Cerebellar cortex (tissue), 1 donor: ENCODE measurements around the gene FZD7.
A peak's percentile ranks its signal among the peaks of the same experiment; 100 is the strongest.

Source experiments
- DNase-seq: peaks from one replicate; pipeline ENCODE4 v3.0.0-alpha.2; 2015; ENCODE audit warnings: low spot score

FZD7 gene

GRCh38 chr2:202037086-202037485 lies 3.4 kb downstream of the FZD7 start:
- no peak for DNase-seq

GRCh38 chr2:202038471-202039277 lies 5.0 kb downstream of the FZD7 start:
- peak; percentile 56 for DNase-seq

- DNase-seq: peak; percentile 42
These were observed 5.8 kb downstream of the FZD7 start for GRCh38 chr2:202039278-202040078.

- DNase-seq: no peak
These were observed 6.6 kb downstream of the FZD7 start for GRCh38 chr2:202040079-202040844.

GRCh38 chr2:202042444-202042843 lies 8.8 kb downstream of the FZD7 start:
- no peak for DNase-seq

GRCh38 chr2:202043475-202043874 lies 9.8 kb downstream of the FZD7 start:
- DNase-seq: no peak

GRCh38 chr2:202044777-202045176 lies 11.1 kb downstream of the FZD7 start:
- no peak for DNase-seq

- no peak for DNase-seq
These were observed 12.9 kb downstream of the FZD7 start for GRCh38 chr2:202046572-202046971.

GRCh38 chr2:202049092-202049728 lies 15.6 kb downstream of the FZD7 start:
- no peak for DNase-seq

GRCh38 chr2:202049840-202050239 lies 16.2 kb downstream of the FZD7 start:
- no peak for DNase-seq

GRCh38 chr2:202050652-202051051 lies 17.0 kb downstream of the FZD7 start:
- no peak for DNase-seq

GRCh38 chr2:202051499-202052161 lies 18.0 kb downstream of the FZD7 start:
- DNase-seq: no peak

- no peak for DNase-seq
These were observed 18.6 kb downstream of the FZD7 start for GRCh38 chr2:202052235-202052634.

- no peak for DNase-seq
These were observed 21.0 kb downstream of the FZD7 start for GRCh38 chr2:202054679-202055078.

GRCh38 chr2:202056611-202057010 lies 23.0 kb downstream of the FZD7 start:
- DNase-seq: no peak

- DNase-seq: no peak
These were observed 26.6 kb downstream of the FZD7 start for GRCh38 chr2:202060218-202060617.

- DNase-seq: no peak
These were observed 28.0 kb downstream of the FZD7 start for GRCh38 chr2:202061695-202062094.

GRCh38 chr2:202064171-202064880 lies 30.7 kb downstream of the FZD7 start:
- DNase-seq: peak; percentile 38

- no peak for DNase-seq
These were observed 31.2 kb downstream of the FZD7 start for GRCh38 chr2:202064881-202065230.

GRCh38 chr2:202065876-202066275 lies 32.2 kb downstream of the FZD7 start:
- DNase-seq: no peak

GRCh38 chr2:202066875-202067274 lies 33.2 kb downstream of the FZD7 start:
- DNase-seq: no peak
